UCSD-AML1 (cell line): ENCODE results near the gene HAPLN1.

Source experiments
- DNase-seq: peaks from one replicate; lab custom pipeline; 2025; ENCODE audit not compliant: unreplicated experiment; lab: John Stamatoyannopoulos, UW

The HAPLN1 gene

DNA sequence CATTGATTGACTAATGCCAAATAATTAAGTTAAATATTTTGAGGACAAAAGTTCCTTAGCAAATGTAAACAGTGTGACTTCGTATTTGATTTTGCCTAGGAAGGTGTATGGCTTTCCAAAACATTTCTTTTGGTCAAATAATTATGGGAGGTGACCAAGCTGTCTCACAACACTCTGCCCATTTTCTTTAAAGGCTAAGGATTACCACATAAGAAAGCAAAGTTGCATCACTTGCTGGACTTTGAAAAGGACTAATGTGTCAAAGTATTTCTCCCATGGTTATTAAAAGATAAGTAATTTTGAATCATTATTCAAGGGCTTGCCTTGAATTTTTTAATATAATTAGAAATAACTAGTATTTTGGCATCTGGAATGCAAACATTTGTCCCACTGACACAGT is 74.7 kb downstream of the HAPLN1 start:
- no peak for DNase-seq

DNA sequence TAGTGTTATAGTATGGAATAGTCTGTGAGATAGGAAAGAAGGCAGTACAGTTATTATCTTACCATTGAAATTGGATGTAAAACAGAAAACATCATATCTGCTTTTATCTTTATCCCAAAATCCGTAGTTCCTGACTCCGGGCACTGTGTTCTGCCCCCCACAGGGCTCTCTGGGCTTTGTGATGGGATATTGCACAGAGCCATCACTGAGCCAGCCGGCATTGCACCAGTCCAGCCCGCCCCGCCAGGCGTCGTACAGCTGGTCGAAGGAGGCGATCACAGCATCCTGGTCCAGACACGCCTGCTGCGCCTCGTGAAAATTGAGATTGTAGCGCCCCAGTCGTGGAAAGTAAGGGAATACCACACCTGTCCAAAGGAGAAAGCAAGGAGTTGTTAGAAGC is 76.4 kb downstream of the HAPLN1 start:
- DNase-seq: no peak

DNA sequence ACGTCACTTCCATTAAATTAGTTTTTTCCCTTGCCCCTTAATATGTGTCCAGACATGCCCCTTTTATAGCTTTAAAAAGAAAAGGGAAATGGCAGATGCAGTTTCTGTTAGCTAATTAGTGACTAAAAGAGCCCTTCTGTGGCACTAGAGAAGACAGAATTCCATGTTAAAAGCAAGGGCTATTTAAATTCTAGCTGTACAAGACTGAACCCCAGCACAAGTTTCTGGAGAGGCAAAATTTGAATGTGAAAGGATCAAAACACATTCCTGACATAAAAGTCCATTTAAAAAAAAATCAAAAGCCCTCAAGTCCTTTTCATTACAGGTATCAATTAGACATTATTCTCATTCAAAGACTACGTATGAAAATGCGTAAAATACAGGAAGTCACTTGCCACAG is 78.7 kb downstream of the HAPLN1 start:
- no peak for DNase-seq

DNA sequence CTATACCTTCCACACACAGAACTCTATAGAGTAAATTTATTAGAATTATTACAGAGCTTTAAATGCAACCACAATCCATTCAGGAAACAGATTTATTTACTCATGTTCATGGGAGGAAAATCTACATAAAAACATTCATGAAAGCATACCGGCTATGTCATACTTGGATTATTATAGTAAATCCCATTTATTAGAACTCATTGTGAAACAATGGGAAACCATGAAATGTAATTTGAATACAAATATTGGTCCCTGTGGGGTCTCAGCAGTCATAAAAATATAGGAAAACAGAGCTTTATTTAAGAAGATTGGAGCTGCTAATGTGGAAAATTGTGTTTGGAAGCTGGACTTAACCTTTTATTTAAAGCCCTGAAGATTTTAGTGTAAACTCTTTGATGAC is 80.7 kb downstream of the HAPLN1 start:
- no peak for DNase-seq

DNA sequence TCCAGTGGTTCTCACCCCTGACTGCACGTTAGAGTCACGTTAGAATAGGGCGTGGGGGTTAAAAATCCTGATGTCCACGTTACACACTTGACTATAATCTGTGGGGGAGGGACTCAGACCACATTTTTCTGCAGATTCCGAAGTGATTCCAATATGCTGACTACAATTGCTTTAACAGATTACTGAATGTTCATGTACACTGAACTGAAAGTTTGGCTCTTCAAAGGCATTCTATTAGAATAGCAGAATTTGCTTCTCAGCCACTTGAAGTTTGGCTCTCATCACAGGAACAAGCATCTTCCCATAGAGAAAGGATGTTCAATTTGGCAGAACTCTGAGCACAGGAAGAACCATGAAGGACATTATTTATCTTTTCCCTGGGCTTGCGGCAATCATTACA is 84.5 kb downstream of the HAPLN1 start:
- DNase-seq: no peak

DNA sequence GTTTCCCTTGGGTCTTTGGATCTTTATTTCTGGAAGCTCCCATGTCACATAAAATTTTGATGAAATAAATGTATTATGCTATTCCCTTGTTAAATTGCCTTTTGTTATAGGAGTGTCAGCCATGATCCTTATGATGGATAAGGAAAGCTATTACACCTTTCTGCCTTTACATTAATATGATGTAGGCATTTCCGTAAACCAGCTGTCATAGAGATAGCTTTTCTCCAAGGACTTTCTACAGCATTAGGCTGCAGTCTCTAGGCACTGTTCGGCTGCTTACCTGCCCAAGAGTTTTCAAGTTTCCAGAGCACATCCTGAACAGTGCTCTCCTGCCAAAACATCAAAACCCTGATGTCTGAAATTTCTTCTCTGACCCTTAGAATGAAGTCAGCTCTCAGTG is 87.4 kb downstream of the HAPLN1 start:
- no peak for DNase-seq

DNA sequence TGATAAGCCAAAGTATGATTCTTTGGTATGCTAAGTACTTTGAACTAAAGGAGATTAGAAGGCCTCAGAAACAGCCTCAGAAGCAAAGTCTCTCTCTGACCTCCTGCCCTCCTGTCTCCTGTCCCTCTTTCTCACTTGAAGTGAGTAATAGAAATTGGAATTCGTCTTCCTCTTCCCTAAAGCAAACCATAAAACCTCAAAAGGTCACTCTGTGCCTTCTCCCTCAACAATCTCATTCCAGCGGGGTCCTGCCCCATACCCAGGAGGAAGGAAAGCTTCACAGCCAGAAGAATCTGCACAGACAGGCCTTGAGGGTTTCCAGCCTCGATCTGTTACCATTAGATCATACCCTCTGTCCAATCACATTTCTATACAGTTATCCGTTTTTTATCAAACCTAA is 87.8 kb downstream of the HAPLN1 start:
- no peak for DNase-seq

DNA sequence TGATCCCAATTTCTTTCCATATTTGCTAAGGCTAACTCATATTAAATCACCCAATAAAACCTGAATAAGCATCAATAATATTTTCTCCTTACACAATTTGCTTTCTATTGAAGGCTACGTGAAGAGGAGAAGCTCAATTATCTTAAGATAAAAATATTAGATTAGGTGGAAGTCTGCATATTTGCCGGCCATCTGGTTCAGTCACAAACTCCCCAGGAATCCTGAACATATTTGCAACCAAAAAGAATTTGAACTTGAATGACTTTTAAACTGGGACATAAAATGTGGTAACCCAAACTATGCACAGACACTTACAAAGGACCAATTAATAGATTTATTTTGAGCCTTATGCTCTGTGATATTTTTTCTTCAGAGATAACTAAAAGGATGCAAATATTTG is 92.3 kb downstream of the HAPLN1 start:
- no peak for DNase-seq

DNA sequence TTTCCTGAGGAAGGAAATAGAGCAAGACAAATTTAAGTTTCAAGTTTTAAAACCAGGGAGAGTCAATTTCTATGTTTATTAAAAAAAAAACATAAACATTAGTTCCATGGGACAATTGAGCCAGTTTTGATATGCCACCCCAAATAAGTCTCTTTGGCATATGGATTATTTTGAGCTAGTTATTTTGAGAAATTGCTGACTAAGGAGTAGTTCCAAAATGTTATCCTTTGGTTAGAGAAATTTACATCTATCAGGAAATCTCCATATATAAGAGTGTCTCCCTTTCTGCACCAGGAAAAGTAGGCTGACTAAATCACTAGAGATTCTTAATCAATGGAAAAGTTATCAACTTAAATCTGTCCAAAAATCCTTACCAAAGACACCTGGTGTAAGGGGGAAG is 105.8 kb downstream of the HAPLN1 start:
- no peak for DNase-seq

DNA sequence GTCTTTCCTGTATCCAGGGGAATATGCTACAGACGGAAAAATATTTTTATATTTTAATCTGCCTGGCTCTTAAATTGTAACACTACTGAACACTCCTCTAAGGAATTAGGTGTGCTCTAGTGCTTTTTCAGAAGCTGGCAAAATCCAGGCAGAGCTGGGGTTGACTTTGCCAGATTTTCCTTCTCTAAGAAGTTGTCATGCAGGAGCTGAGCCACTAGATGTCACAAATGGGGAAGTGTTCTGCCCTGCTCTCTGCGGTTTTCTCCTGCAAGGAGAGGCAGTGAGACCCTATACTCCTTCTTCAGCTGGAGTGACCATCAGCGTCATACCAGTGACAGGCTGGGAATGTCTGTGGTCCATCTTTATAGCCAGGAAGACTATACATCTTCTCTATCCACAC is 112.5 kb downstream of the HAPLN1 start:
- DNase-seq: peak; percentile 25

DNA sequence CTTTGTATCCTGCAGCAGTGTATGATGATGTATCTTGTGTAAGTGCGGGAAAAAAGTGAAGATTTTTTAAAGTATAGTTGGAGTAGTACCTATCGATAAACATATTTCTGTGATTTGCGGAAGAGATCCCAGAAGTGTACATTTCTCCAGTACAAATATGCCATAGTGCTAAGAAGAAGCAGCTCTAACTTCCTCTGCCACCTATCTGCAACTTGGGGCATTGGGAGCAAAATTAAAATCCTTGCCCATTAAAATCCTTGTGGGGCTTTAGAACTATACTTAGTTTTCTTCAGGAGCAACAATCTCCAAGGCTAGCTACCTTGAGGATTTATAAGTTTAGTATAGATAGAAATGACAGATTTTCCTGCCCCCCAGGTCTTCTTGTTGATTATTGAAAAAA is 125.4 kb downstream of the HAPLN1 start:
- DNase-seq: no peak

DNA sequence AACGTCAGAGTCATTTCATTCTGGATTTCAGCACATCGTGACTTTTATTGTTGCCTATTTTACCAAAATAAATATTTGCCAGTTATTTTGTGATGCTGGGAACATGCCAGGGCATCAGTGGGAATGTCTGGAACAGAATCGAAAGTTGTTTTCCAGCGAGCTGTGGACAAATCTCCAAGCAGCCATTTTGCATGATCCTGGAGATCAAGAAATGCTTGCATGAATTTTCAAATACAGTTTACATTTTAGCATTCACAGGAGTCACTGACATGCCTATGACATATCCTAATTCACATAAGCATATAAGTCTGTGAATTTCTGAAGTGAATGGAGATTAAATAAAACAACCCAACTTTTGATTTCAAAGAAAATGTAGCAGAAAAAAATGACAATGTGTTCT is 129.7 kb downstream of the HAPLN1 start:
- no peak for DNase-seq

DNA sequence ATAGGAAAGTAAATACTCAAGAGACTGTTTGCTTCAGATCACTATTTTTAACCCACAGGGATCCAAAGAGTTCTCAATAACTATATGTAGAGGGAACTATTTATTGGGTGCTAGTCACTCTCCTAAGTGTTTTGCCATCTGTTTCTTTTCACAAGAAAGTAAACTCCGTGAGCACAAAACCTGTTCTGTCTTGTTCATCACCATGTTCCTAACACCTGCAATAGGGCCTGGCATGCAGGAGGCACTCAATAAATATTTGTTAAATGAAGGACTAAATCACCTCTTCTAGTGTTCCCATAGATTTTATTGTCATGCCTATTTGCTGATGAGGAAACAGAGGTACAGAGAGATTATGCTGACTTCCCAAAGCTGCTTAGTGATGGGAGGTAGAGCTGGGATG is 130.9 kb downstream of the HAPLN1 start:
- no peak for DNase-seq
